H7 (cell line): Measurements from ENCODE around the gene TALDO1. TPM values are rescaled to one million over a fixed set of nuclear protein-coding genes. Genes with fewer than 3 reads are reported as not detected.

Experiments
- DNase-seq: peaks from one replicate; pipeline ENCODE4 v3.0.0; 2012
- H3K27me3 ChIP-seq: 2 replicates; pipeline ENCODE4 v1.6.0; 2011; ENCODE audit warnings: mild to moderate bottlenecking, low read length; ENCODE audit not compliant: control insufficient read depth, insufficient read depth
- H3K36me3 ChIP-seq: replicated peaks from 2 replicates; pipeline ENCODE4 v1.5.1; 2011; ENCODE audit warnings: low read length; ENCODE audit not compliant: control insufficient read depth, insufficient read depth
- H3K4me3 ChIP-seq: 2 replicates; pipeline ENCODE4 v1.5.1; 2011; ENCODE audit warnings: low read depth, mild to moderate bottlenecking, control low read depth, low read length, moderate library complexity; ENCODE audit not compliant: insufficient read depth
- total RNA-seq: library from RNA; depleted of rRNA; stranded (reverse); fragments of >200 nt; shearing (Covaris generic); gene quantifications from 2 replicates; pipeline ENCODE4 v1.2.3, GENCODE V29; 2014

TALDO1 gene
- total RNA-seq, 1 experiment from 2014 or later, result 264 TPM

DNA sequence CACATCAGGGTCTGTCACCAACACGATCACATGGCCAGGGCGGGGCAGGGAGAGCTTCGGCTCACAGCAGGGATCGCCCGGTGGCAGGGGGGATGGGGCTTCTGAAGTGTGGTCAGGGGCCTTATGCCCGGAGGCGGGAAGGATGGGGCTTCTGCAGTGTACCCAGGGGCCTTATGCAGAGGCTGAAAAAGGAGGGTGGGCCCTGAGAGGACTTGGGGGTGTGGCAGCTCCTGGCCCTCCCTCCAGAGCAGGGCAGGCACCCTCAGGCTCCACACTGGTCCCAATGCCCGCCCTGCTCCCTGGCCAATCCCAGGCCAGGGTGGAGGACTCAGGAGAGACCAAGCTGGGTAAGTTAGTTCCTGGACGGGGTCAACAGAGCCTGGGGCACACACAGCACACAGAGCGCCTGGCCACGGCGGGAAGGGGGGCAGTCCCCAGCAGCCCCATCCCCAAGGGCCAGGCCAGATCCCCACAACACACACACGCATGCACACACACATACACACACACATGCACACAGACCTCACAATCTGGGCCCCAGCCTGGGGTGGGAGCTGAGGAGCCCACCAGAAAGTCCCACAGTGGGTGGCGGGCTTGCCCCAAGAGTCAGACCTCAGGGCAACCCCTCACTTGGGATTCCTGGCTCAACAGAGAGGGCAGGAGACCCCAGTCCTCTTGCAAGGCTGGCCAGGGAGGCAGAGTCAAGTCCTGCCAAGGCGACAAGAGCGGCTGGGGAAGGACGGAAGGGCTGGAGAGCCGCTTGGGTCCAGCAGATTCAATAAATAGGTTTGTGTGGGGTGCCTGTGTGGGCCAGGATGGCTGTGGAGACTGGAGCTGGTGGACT lies 43.7 kb downstream of the TALDO1 start:
- Histone ChIP-seq H3K36me3 (no peaks in the 10 kb centered on the region; the same call in none of the 2 replicates), H3K27me3 (no peaks in the 10 kb centered on the region), H3K4me3 (no peak overlapping the region)
- DNase-seq, result peak; percentile 94

- Histone ChIP-seq H3K4me3 (no peak overlapping the region), H3K36me3 (no peaks in the 10 kb centered on the region; the same call in none of the 2 replicates), H3K27me3 (no peaks in the 10 kb centered on the region)
- no peak for DNase-seq
Observed at GRCh38 chr11:791658-792534, 44.6 kb downstream of the TALDO1 start.

DNA sequence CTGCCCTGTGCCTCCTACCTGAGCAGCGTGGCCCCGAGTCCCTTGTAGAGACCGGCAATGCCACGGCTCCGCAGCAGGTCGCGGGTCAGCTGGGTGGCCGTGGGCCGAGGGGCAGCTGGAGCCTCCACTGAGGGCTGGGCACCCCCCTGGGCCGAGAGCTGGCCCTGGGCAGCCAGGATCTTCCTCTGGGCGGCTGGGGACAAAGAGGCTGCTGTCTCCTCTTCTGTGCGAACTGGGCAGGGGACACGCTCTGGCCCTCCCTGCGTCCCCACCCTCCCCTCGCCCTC lies 45.2 kb downstream of the TALDO1 start:
- H3K27me3 ChIP-seq, result no peaks in the 10 kb centered on the region
- H3K36me3 ChIP-seq, result no peaks in the 10 kb centered on the region; the same call in none of the 2 replicates
- no peak for DNase-seq
- no peak overlapping the region for H3K4me3 ChIP-seq

- H3K27me3 ChIP-seq, result no peaks in the 10 kb centered on the region
- H3K4me3 ChIP-seq, result no peak overlapping the region
- H3K36me3 ChIP-seq, result no peaks in the 10 kb centered on the region; the same call in none of the 2 replicates
- no peak for DNase-seq
Observed at GRCh38 chr11:792873-793272, 45.6 kb downstream of the TALDO1 start.

- Histone ChIP-seq H3K27me3 (no peaks in the 10 kb centered on the region), H3K4me3 (no peak overlapping the region), H3K36me3 (no peaks in the 10 kb centered on the region; the same call in none of the 2 replicates)
- DNase-seq, result no peak
Observed at GRCh38 chr11:793556-793955, 46.3 kb downstream of the TALDO1 start.

DNA sequence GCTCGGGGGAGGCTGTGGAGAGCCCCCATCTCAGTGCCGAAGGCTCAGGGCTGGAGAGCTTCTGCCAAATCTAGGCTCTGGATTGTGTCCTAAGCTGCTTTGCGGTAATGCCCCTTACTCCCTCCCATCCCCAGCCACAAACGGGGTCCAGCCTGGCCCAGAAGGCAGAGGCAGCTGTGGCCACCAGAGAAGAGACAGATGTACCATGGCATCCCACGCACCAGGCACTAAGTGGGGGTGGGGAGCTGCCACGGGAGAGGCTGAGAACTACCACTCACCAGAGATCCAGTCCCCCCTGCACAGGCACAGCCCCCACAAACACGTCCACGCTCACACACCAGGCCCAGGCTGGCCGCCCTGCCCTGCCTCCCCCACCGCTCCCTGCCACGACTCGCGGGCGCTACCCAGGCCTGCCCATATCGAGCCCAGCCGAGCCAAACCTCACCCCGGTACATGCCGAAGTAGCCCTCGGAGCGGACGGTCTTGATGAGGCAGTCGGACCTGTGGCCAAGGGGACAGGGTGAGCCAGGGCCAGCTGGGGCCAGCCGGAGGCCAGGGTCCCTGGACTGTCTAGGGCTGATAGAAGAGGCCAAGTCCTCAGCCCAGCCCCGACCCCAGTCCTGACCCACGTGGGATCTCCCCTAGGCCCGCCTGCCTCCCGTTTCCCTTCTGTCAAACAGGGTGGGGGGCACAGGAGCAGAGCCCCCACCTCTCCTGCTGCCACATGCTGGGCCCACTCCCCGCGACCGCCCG lies 46.9 kb downstream of the TALDO1 start:
- H3K4me3 ChIP-seq, result no peak overlapping the region
- no peak for DNase-seq
- no peaks in the 10 kb centered on the region for H3K27me3 ChIP-seq
- H3K36me3 ChIP-seq, result no peaks in the 10 kb centered on the region; the same call in none of the 2 replicates

- Histone ChIP-seq H3K27me3 (no peaks in the 10 kb centered on the region), H3K36me3 (no peaks in the 10 kb centered on the region; the same call in none of the 2 replicates), H3K4me3 (no peak overlapping the region)
- DNase-seq, result no peak
Observed at GRCh38 chr11:794766-795633, 47.7 kb downstream of the TALDO1 start.

- peak; percentile 92 for DNase-seq
- Histone ChIP-seq H3K36me3 (no peaks in the 10 kb centered on the region; the same call in none of the 2 replicates), H3K27me3 (no peaks in the 10 kb centered on the region), H3K4me3 (0 out of 2 replicates have a peak overlapping the region, but pooled peaks have one; percentile 7)
Observed at GRCh38 chr11:795634-796564, 48.6 kb downstream of the TALDO1 start.

DNA sequence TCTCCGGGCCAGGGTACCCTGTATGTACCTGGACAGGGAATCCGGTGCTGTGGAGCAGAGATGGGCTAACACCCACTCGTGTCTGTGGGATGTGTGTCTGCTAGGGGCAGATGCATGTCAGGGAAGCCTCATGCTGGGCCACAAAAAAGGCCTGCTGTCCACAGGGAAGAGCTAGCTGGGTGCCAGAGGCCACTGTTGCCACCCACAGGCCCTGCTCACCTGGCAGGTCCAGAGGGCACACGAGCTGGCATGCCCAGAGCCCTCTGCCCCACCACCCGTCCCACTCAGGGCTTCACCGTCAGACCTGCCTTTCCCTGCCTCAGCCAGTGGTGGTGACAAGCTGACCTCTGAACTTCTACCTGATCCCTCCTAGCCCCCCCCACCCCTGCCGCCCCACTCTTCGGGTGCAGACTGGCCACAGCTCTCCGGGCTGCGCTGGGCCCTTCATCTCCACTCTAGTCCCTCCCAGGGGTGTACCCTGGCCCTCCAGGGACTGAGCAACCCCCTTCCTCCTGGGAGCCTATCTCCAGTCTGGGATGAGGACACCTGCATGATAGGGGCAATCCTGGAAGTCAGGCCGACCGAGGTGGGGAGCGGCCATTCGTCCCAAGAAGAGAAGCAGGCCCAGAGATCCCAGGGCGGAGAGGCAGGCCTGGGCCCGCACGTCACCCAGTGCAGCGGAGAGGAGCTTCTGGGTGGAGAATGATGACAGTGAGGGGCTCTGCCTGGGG lies 49.5 kb downstream of the TALDO1 start:
- peak; percentile 79 for DNase-seq
- Histone ChIP-seq H3K27me3 (no peaks in the 10 kb centered on the region), H3K36me3 (peaks cover under 1% of the 10 kb centered on the region), H3K4me3 (peak overlapping the region; percentile 84)

- DNase-seq, result peak; percentile 95
Observed at GRCh38 chr11:797296-798092, 50.2 kb downstream of the TALDO1 start.

DNA sequence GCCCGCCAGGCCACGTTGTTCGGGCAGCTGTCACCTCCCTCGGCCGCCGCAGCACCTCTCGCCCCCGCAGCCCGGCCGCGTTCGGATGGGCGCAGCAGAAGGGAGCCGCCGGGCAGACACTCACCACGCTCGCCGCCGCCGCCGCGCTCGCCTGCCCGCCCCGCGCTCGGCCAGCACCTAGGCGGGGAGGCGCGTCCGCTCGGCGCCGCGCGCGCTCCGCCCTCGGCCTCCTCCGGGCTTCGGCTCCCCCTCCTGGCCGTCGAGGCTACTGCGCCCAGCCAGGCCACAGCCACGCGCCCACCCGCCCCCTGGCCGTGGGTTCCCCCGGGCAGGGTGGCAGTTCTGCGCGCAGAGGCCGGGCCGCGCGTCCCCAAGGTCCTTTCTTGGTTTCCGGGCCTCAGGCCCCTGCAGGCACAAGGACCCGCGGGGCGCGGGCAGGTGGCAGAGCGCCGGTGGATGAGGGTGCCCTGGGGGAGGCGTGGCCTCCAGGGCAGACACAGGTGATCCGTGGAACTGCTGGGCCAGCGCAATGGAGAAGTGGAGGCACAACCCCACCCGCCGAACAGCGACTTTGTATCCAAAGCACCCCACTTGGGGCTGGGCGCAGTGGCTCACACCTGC lies 50.9 kb downstream of the TALDO1 start, which contains the start of gene SLC25A22:
Gene SLC25A22, minus strand, starts transcription at position 189 of the 621 bp plus-strand sequence. CDS start 3,275 bp downstream, outside the sequence.
- no peaks in the 10 kb centered on the region for H3K27me3 ChIP-seq
- peaks cover 8% of the 10 kb centered on the region for H3K36me3 ChIP-seq
- DNase-seq, result peak; percentile 99
- H3K4me3 ChIP-seq, result peak within 1 kb of the TSS; percentile 84

More at GRCh38 chr11:797296-798092, 50.2 kb downstream of the TALDO1 start:
- Histone ChIP-seq H3K27me3 (no peaks in the 10 kb centered on the region), H3K4me3 (peak overlapping the region; percentile 84), H3K36me3 (peaks cover 4% of the 10 kb centered on the region)
